BJ (cell line): ENCODE results near the gene GSN. TPM values are rescaled to one million over a fixed set of nuclear protein-coding genes. Genes with fewer than 3 reads are reported as not detected.

Experiments
- CTCF ChIA-PET: fragments of 350-600 bp; formaldehyde crosslinking; extraction: SDS; loops from one replicate; lab custom pipeline; 2021; ENCODE audit warnings: antibody characterized with exemption, inconsistent platforms; lab: Yijun Ruan, JAX
- POLR2A ChIA-PET: fragments of 300-600 bp; sonication (Branson Sonifier 250); formaldehyde crosslinking; extraction: SDS; loops from one replicate; lab custom pipeline; 2021; ENCODE audit warnings: antibody characterized with exemption; lab: Charles Lee
- DNase-seq: peaks from one replicate; pipeline ENCODE4 v3.0.0-alpha.2; 2011; ENCODE audit warnings: low read depth
- H3K27me3 ChIP-seq: 2 replicates; pipeline ENCODE4 v1.6.0; 2011; ENCODE audit warnings: low read length; ENCODE audit not compliant: control insufficient read depth, insufficient read depth
- H3K36me3 ChIP-seq: 2 replicates; pipeline ENCODE4 v1.5.1; 2011; ENCODE audit warnings: low read length; ENCODE audit not compliant: control insufficient read depth, insufficient read depth
- H3K4me3 ChIP-seq: 2 replicates; pipeline ENCODE4 v1.5.1; 2011; ENCODE audit warnings: low read depth, mild to moderate bottlenecking, control low read depth, low read length
- CTCF ChIP-seq: IDR thresholded peaks from 2 replicates; pipeline ENCODE4 v1.5.1; 2011; ENCODE audit warnings: low read depth, mild to moderate bottlenecking, control low read depth, inconsistent platforms, low read length, moderate library complexity; ENCODE audit not compliant: insufficient read depth
- polyA plus RNA-seq: library from polyadenylated mRNA; depleted of rRNA; stranded (reverse); fragments of >200 nt; gene quantifications from 2 replicates; pipeline ENCODE4 v1.2.3, GENCODE V29; 2011

GSN gene
- polyA plus RNA-seq, 1 experiment = 765 TPM

- no peak for TF ChIP-seq CTCF
- peak within 1 kb of the TSS; percentile 92 for H3K4me3 ChIP-seq
- H3K27me3 ChIP-seq = no peaks in the 10 kb centered on the region
- DNase-seq = peak; percentile 46
- H3K36me3 ChIP-seq = no peaks in the 10 kb centered on the region
- POLR2A ChIA-PET = interaction anchor here (0.6 kb wide), 1 partner anchor 110 kb away, joined by 12 read pairs; no protein-coding TSS in a partner anchor
- CTCF ChIA-PET = interaction anchor here (0.6 to 1.4 kb wide), 4 partner anchors 28 to 50 kb away, joined by 3 to 9 read pairs (median 4); no protein-coding TSS in a partner anchor
Observed at GRCh38 chr9:121369595-121370265, 101.8 kb downstream of the GSN start, which contains the start of gene STOM. STOM (minus strand) TSS chr9:121370250; CDS start chr9:121370187, 63 bp downstream.

GRCh38 chr9:121371495-121372061 is 103.6 kb downstream of the GSN start:
- H3K36me3 ChIP-seq = no peaks in the 10 kb centered on the region
- TF ChIP-seq CTCF = no peak
- H3K4me3 ChIP-seq = no peak overlapping the region
- no peak for DNase-seq
- no peaks in the 10 kb centered on the region for H3K27me3 ChIP-seq
- CTCF ChIA-PET = interaction anchor here (0.5 to 8.2 kb wide), 7 partner anchors 28 to 674 kb away, joined by 3 to 67 read pairs (median 6); no protein-coding TSS in a partner anchor
- POLR2A ChIA-PET = no interaction called here

- no peaks in the 10 kb centered on the region for H3K36me3 ChIP-seq
- CTCF ChIA-PET = interaction anchor here (0.5 to 8.2 kb wide), 9 partner anchors 10 to 251 kb away, joined by 3 to 67 read pairs (median 5); no protein-coding TSS in a partner anchor
- POLR2A ChIA-PET = no interaction called here
- TF ChIP-seq CTCF = no peak
- H3K4me3 ChIP-seq = no peak overlapping the region
- no peaks in the 10 kb centered on the region for H3K27me3 ChIP-seq
- no peak for DNase-seq
Observed at GRCh38 chr9:121372239-121373010, 104.5 kb downstream of the GSN start.

- CTCF ChIA-PET = interaction anchor here (1.0 to 8.2 kb wide), 8 partner anchors 11 to 160 kb away, joined by 3 to 67 read pairs (median 6); no protein-coding TSS in a partner anchor
- no peak overlapping the region for H3K4me3 ChIP-seq
- DNase-seq = no peak
- POLR2A ChIA-PET = no interaction called here
- TF ChIP-seq CTCF = no peak
- no peaks in the 10 kb centered on the region for H3K36me3 ChIP-seq
- H3K27me3 ChIP-seq = no peaks in the 10 kb centered on the region
Observed at GRCh38 chr9:121373011-121373729, 105.2 kb downstream of the GSN start.
